HEK293 (cell line): ENCODE measurements around the gene TMEM39B.

Experiments used
- CTCF ChIA-PET: fragments of 350-600 bp; formaldehyde crosslinking; extraction: SDS; loops from one replicate; lab custom pipeline; 2021; ENCODE audit warnings: antibody characterized with exemption; lab: Yijun Ruan, JAX
- POLR2A ChIA-PET: fragments of 300-600 bp; formaldehyde crosslinking; extraction: SDS; loops from one replicate; lab custom pipeline; 2020; ENCODE audit warnings: antibody characterized with exemption, inconsistent platforms; lab: Yijun Ruan, JAX
- H3K27ac ChIP-seq: fragments of 200-500 bp; sonication (Bioruptor generic); 2 replicates; pipeline ENCODE4 v1.5.1; 2014; ENCODE audit warnings: low read depth, low read length, control low read depth, inconsistent platforms; ENCODE audit errors: extremely low read depth
- H3K36me3 ChIP-seq, 2 experiments: fragments of 200-500 bp in 1 of 2; sonication (Bioruptor generic) in 1 of 2; 1 replicate in 1 of 2; 2 replicates in 1 of 2; pipeline ENCODE4 v1.5.1; 2014 to 2017; ENCODE audit warnings: inconsistent platforms in 2 of 2, low read length in 2 of 2; ENCODE audit not compliant: control insufficient read depth in 2 of 2, insufficient read depth in 1 of 2
- H3K4me1 ChIP-seq: fragments of 200-500 bp; sonication (Bioruptor generic); 2 replicates; pipeline ENCODE4 v1.5.1; 2014; ENCODE audit warnings: mild to moderate bottlenecking, low read length, inconsistent platforms; ENCODE audit not compliant: control insufficient read depth, insufficient read depth
- H3K4me3 ChIP-seq: 2 replicates; pipeline ENCODE4 v1.5.1; 2011; ENCODE audit warnings: low read depth, mild to moderate bottlenecking, control low read depth, low read length, moderate library complexity
- H3K9me3 ChIP-seq: fragments of 200-500 bp; sonication (Bioruptor generic); 2 replicates; pipeline ENCODE4 v1.5.1; 2014; ENCODE audit warnings: low read depth, low read length, inconsistent platforms; ENCODE audit not compliant: control insufficient read depth, insufficient read depth
- EGR2 ChIP-seq: fragments of 450-650 bp; formaldehyde crosslinking; IDR thresholded peaks from 2 replicates; pipeline ENCODE4 v1.5.1; 2016; ENCODE audit warnings: low read depth, missing biosample characterization, missing genetic modification characterization
- GFI1B ChIP-seq: fragments of 450-650 bp; formaldehyde crosslinking; IDR thresholded peaks from 2 replicates; pipeline ENCODE4 v1.5.1; 2016; ENCODE audit warnings: missing biosample characterization, missing genetic modification characterization
- GLIS1 ChIP-seq: fragments of 450-650 bp; formaldehyde crosslinking; IDR thresholded peaks from 2 replicates; pipeline ENCODE4 v1.5.1; 2016; ENCODE audit warnings: missing biosample characterization, missing genetic modification characterization
- PRDM6 ChIP-seq: fragments of 450-650 bp; formaldehyde crosslinking; IDR thresholded peaks from 2 replicates; pipeline ENCODE4 v1.5.1; 2017; ENCODE audit warnings: missing biosample characterization, missing genetic modification characterization
- SCRT1 ChIP-seq: fragments of 450-650 bp; formaldehyde crosslinking; IDR thresholded peaks from 2 replicates; pipeline ENCODE4 v1.5.1; 2016; ENCODE audit warnings: missing biosample characterization, missing genetic modification characterization, borderline replicate concordance
- SCRT2 ChIP-seq: fragments of 450-650 bp; formaldehyde crosslinking; IDR thresholded peaks from 2 replicates; pipeline ENCODE4 v1.5.1; 2016; ENCODE audit warnings: missing biosample characterization, missing genetic modification characterization
- ZBTB20 ChIP-seq: fragments of 450-650 bp; formaldehyde crosslinking; IDR thresholded peaks from 2 replicates; pipeline ENCODE4 v1.5.1; 2016; ENCODE audit warnings: missing biosample characterization, missing genetic modification characterization
- ZBTB21 ChIP-seq: fragments of 450-650 bp; formaldehyde crosslinking; IDR thresholded peaks from 2 replicates; pipeline ENCODE4 v1.5.1; 2017; ENCODE audit warnings: missing biosample characterization, missing genetic modification characterization
- ZBTB48 ChIP-seq: fragments of 450-650 bp; formaldehyde crosslinking; IDR thresholded peaks from 2 replicates; pipeline ENCODE4 v1.5.1; 2016; ENCODE audit warnings: missing biosample characterization, missing genetic modification characterization
- ZBTB49 ChIP-seq: fragments of 450-650 bp; formaldehyde crosslinking; IDR thresholded peaks from 2 replicates; pipeline ENCODE4 v1.5.1; 2016; ENCODE audit warnings: missing biosample characterization, missing genetic modification characterization, low read depth
- ZBTB8A ChIP-seq: fragments of 450-650 bp; formaldehyde crosslinking; IDR thresholded peaks from 2 replicates; pipeline ENCODE4 v1.5.1; 2016; ENCODE audit warnings: missing biosample characterization, missing genetic modification characterization
- ZIC2 ChIP-seq: fragments of 450-650 bp; formaldehyde crosslinking; IDR thresholded peaks from 2 replicates; pipeline ENCODE4 v1.5.1; 2016; ENCODE audit warnings: missing biosample characterization, missing genetic modification characterization
- ZNF148 ChIP-seq: fragments of 450-650 bp; formaldehyde crosslinking; IDR thresholded peaks from 2 replicates; pipeline ENCODE4 v1.5.0; 2017; ENCODE audit warnings: missing biosample characterization, missing genetic modification characterization, borderline replicate concordance
- ZNF292 ChIP-seq: fragments of 450-650 bp; formaldehyde crosslinking; IDR thresholded peaks from 2 replicates; pipeline ENCODE4 v1.5.1; 2016; ENCODE audit warnings: low read depth, missing biosample characterization, missing genetic modification characterization, borderline replicate concordance
- ZNF366 ChIP-seq: fragments of 450-650 bp; formaldehyde crosslinking; conservative IDR thresholded peaks from 2 replicates; pipeline ENCODE4 v1.5.1; 2016; ENCODE audit warnings: missing biosample characterization, missing genetic modification characterization
- ZNF394 ChIP-seq: fragments of 450-650 bp; formaldehyde crosslinking; IDR thresholded peaks from 2 replicates; pipeline ENCODE4 v1.5.1; 2016; ENCODE audit warnings: missing biosample characterization, missing genetic modification characterization, mild to moderate bottlenecking, moderate library complexity, borderline replicate concordance
- ZNF398 ChIP-seq: fragments of 450-650 bp; formaldehyde crosslinking; IDR thresholded peaks from 2 replicates; pipeline ENCODE4 v1.5.1; 2017; ENCODE audit warnings: missing biosample characterization, missing genetic modification characterization
- ZNF423 ChIP-seq: fragments of 450-650 bp; formaldehyde crosslinking; IDR thresholded peaks from 2 replicates; pipeline ENCODE4 v1.5.1; 2016; ENCODE audit warnings: missing biosample characterization, missing genetic modification characterization
- ZNF426 ChIP-seq: fragments of 450-650 bp; formaldehyde crosslinking; IDR thresholded peaks from 2 replicates; pipeline ENCODE4 v1.5.1; 2017; ENCODE audit warnings: missing biosample characterization, missing genetic modification characterization, mild to moderate bottlenecking, inconsistent platforms, moderate library complexity
- ZNF488 ChIP-seq: fragments of 450-650 bp; formaldehyde crosslinking; IDR thresholded peaks from 2 replicates; pipeline ENCODE4 v1.5.1; 2016; ENCODE audit warnings: missing biosample characterization, missing genetic modification characterization
- ZNF571 ChIP-seq: fragments of 450-650 bp; formaldehyde crosslinking; IDR thresholded peaks from 2 replicates; pipeline ENCODE4 v1.5.0; 2017; ENCODE audit warnings: missing biosample characterization, missing genetic modification characterization
- ZNF660 ChIP-seq: fragments of 450-650 bp; IDR thresholded peaks from 2 replicates; pipeline ENCODE4 v1.5.1; 2018; ENCODE audit warnings: missing biosample characterization, mild to moderate bottlenecking, missing genetic modification characterization
- ZNF837 ChIP-seq: fragments of 450-650 bp; formaldehyde crosslinking; IDR thresholded peaks from 2 replicates; pipeline ENCODE4 v1.5.1; 2016; ENCODE audit warnings: missing biosample characterization, missing genetic modification characterization

TMEM39B gene

GRCh38 chr1:32150847-32151246 is 78.1 kb downstream of the TMEM39B start (continued):
- TF ChIP-seq GFI1B (tag by site-specific recombination) (peak; percentile 67; the same call in 1 of the 2 replicates), GLIS1 (tag by site-specific recombination) (no peak), PRDM6 (tag by site-specific recombination) (peak; percentile 66)

- Histone ChIP-seq H3K9me3 (no peaks in the 10 kb centered on the region), H3K4me3 (no peak overlapping the region), H3K27ac (peak overlapping the region; percentile 42), H3K4me1 (peaks cover 15% of the 10 kb centered on the region), H3K36me3 (peaks cover 13 to 36% of the 10 kb centered on the region in 2 experiments; a peak in 2 of 3 replicates)
- ChIA-PET CTCF (interaction anchor here (0.8 to 1.2 kb wide), 2 partner anchors 37 to 40 kb away, joined by 3 to 4 read pairs; no protein-coding TSS in a partner anchor), POLR2A (interaction anchor here (1.3 to 1.8 kb wide), 3 partner anchors 28 to 78 kb away, joined by 5 to 7 read pairs (median 7); partner anchors contain the start of genes KPNA6 and TXLNA)
- TF ChIP-seq SCRT1 (tag by site-specific recombination) (0 out of 2 replicates have a peak, but pooled peaks have one; percentile 41), SCRT2 (tag by site-specific recombination) (peak; percentile 88), EGR2 (tag by site-specific recombination) (no peak), ZBTB48 (0 out of 2 replicates have a peak, but pooled peaks have one; percentile 24), ZBTB49 (no peak), ZBTB20 (tag by site-specific recombination) (0 out of 2 replicates have a peak, but pooled peaks have one; percentile 29), ZNF292 (tag by site-specific recombination) (no peak), ZBTB8A (tag by site-specific recombination) (peak; percentile 14; the same call in 1 of the 2 replicates), ZNF426 (tag by site-specific recombination) (no peak), ZNF394 (tag by site-specific recombination) (peak; percentile 20; the same call in 1 of the 2 replicates), ZNF366 (tag by site-specific recombination) (peak; percentile 59), ZBTB21 (no peak), ZNF148 (tag by site-specific recombination) (no peak), ZNF660 (tag by site-specific recombination) (peak; percentile 47; the same call in 1 of the 2 replicates), ZNF423 (no peak), ZNF488 (tag by site-specific recombination) (no peak), ZNF398 (tag by site-specific recombination) (no peak), ZNF837 (tag by site-specific recombination) (no peak), ZIC2 (tag by site-specific recombination) (peak; percentile 45), ZNF571 (tag by site-specific recombination) (no peak)
Measured at GRCh38 chr1:32151319-32151787, 78.6 kb downstream of the TMEM39B start.
